CD14-positive monocyte (primary cell): ENCODE results near the gene NDUFS4. TPM values are rescaled to one million over a fixed set of nuclear protein-coding genes. Genes with fewer than 3 reads are reported as not detected.

Source experiments
- DNase-seq, 3 donors: peaks; one replicate each; pipeline ENCODE4 v3.0.0-alpha.2; 2011 to 2022
- H2AFZ ChIP-seq: 2 replicates; pipeline ENCODE4 v1.6.0; 2012; ENCODE audit warnings: mild to moderate bottlenecking, low read depth, low read length, inconsistent platforms; ENCODE audit not compliant: insufficient read depth, poor library complexity, severe bottlenecking
- H3K27ac ChIP-seq, 2 donors: 1 replicate in 1 of 2; 2 replicates in 1 of 2; pipeline ENCODE4 v1.5.1; 2012 to 2013; ENCODE audit warnings: low read length in 2 of 2, control low read depth in 1 of 2, inconsistent platforms in 1 of 2, low read depth in 1 of 2, mild to moderate bottlenecking in 1 of 2
- H3K27me3 ChIP-seq, 2 donors: one replicate each; pipeline versions ENCODE4 v1.6.0 to v1.6.1; 2011 to 2013; ENCODE audit warnings: low read length in 2 of 2; ENCODE audit not compliant: control insufficient read depth in 2 of 2, insufficient read depth in 2 of 2
- H3K36me3 ChIP-seq, 2 donors: replicated peaks in 1 of 2; 1 replicate in 1 of 2; 2 replicates in 1 of 2; pipeline versions ENCODE4 v1.5.1 to v1.6.1; 2012 to 2013; ENCODE audit warnings: low read length in 2 of 2, control low read depth in 1 of 2, inconsistent platforms in 1 of 2, mild to moderate bottlenecking in 1 of 2; ENCODE audit not compliant: insufficient read depth in 2 of 2, control insufficient read depth in 1 of 2
- H3K4me1 ChIP-seq, 2 donors: 1 replicate in 1 of 2; 2 replicates in 1 of 2; pipeline versions ENCODE4 v1.5.1 to v1.6.1; 2012 to 2013; ENCODE audit warnings: low read length in 2 of 2, control low read depth in 1 of 2, inconsistent platforms in 1 of 2, mild to moderate bottlenecking in 1 of 2, moderate library complexity in 1 of 2; ENCODE audit not compliant: insufficient read depth in 2 of 2, control insufficient read depth in 1 of 2
- H3K4me2 ChIP-seq: replicated peaks from 2 replicates; pipeline ENCODE3; 2012; ENCODE audit warnings: low read length, moderate library complexity, mild to moderate bottlenecking; ENCODE audit not compliant: poor library complexity, severe bottlenecking; ENCODE audit errors: extremely low read depth
- H3K4me3 ChIP-seq, 3 experiments: fragments of 200-600 bp in 1 of 3; sonication (generic) in 1 of 3; replicated peaks in 1 of 3; 1 replicate in 2 of 3; 2 replicates in 1 of 3; pipeline ENCODE4 v1.5.1; 2011 to 2013; ENCODE audit warnings: low read length in 3 of 3, mild to moderate bottlenecking in 3 of 3, control low read depth in 2 of 3, low read depth in 2 of 3, inconsistent platforms in 1 of 3, moderate library complexity in 1 of 3
- H3K79me2 ChIP-seq: 2 replicates; pipeline ENCODE4 v1.6.0; 2012; ENCODE audit warnings: mild to moderate bottlenecking, control low read depth, inconsistent platforms, low read length, moderate library complexity; ENCODE audit not compliant: insufficient read depth
- H3K9ac ChIP-seq: 2 replicates; pipeline ENCODE4 v1.6.0; 2017; ENCODE audit warnings: low read length, mild to moderate bottlenecking; ENCODE audit not compliant: insufficient read depth, poor library complexity, severe bottlenecking
- H3K9me3 ChIP-seq, 2 donors: replicated peaks in 1 of 2; 1 replicate in 1 of 2; 2 replicates in 1 of 2; pipeline versions ENCODE4 v1.5.1 to v1.6.1; 2012 to 2013; ENCODE audit warnings: low read length in 2 of 2, control low read depth in 1 of 2; ENCODE audit not compliant: control insufficient read depth in 1 of 2, insufficient read depth in 1 of 2
- H4K20me1 ChIP-seq: 2 replicates; pipeline ENCODE4 v1.6.0; 2012; ENCODE audit warnings: mild to moderate bottlenecking, low read length, control low read depth, moderate library complexity; ENCODE audit not compliant: insufficient read depth
- H3K27ac Mint-ChIP-seq, 7 donors: one replicate each; pipeline ENCODE4 v1.8.0; 2020; ENCODE audit warnings: mild to moderate bottlenecking in 7 of 7, mixed read lengths in 7 of 7, moderate library complexity in 6 of 7, inconsistent platforms in 2 of 7
- H3K27me3 Mint-ChIP-seq, 3 donors: one replicate each; pipeline ENCODE4 v1.8.0; 2021 to 2022; ENCODE audit warnings: low read depth in 3 of 3, mild to moderate bottlenecking in 3 of 3, mixed read lengths in 3 of 3, moderate library complexity in 3 of 3, inconsistent platforms in 1 of 3
- H3K36me3 Mint-ChIP-seq, 2 donors: one replicate each; pipeline ENCODE4 v1.8.0; 2020; ENCODE audit warnings: mixed read lengths in 2 of 2, inconsistent platforms in 1 of 2, mild to moderate bottlenecking in 1 of 2
- H3K4me1 Mint-ChIP-seq: one replicate; pipeline ENCODE4 v1.8.0; 2020; ENCODE audit warnings: mild to moderate bottlenecking, mixed read lengths
- H3K4me3 Mint-ChIP-seq, 2 donors: one replicate each; pipeline ENCODE4 v1.8.0; 2020; ENCODE audit warnings: mild to moderate bottlenecking in 2 of 2, mixed read lengths in 2 of 2, moderate library complexity in 1 of 2
- H3K9me3 Mint-ChIP-seq, 7 donors: one replicate each; pipeline ENCODE4 v1.8.0; 2020 to 2022; ENCODE audit warnings: mixed read lengths in 7 of 7, mild to moderate bottlenecking in 6 of 7, moderate library complexity in 6 of 7, inconsistent platforms in 2 of 7
- CTCF ChIP-seq: fragments of 200-600 bp; IDR thresholded peaks from one replicate; pipeline ENCODE4 v1.8.0; 2022; ENCODE audit warnings: antibody characterized with exemption, mild to moderate bottlenecking
- WGBS: methylation state at CpG from one replicate; pipeline ENCODE4 v1.1.5; 2013; ENCODE audit warnings: missing lambda C conversion rate; ENCODE audit not compliant: insufficient coverage; 5-methylcytosine and 5-hydroxymethylcytosine counted together
- intact Hi-C, 2 donors: fragments of 100-400 bp; cut with micrococcal nuclease; formaldehyde crosslinking; loops; one replicate each; pipeline versions ENCODE4 v1.15.0 to v1.15.1; 2023
- polyA plus RNA-seq, 3 donors: library from polyadenylated mRNA; depleted of rRNA in 1 of 3; unstranded in 2 of 3; stranded (reverse) in 1 of 3; fragments of 300-500 nt in 2 of 3; fragments of >200 nt in 1 of 3; fragmentation: Illumina TruSeq in 2 of 3; gene quantifications; 1 replicate in 2 of 3; 2 replicates in 1 of 3; pipeline ENCODE4 v1.2.3, GENCODE V29; 2012 to 2021

The NDUFS4 gene
- polyA plus RNA-seq, 3 donors, result 42.5 to 118 (median 111) TPM

GRCh38 chr5:53674121-53674520 is 113.7 kb downstream of the NDUFS4 start:
- H3K4me2 ChIP-seq, result no peak overlapping the region
- WGBS, result no CpG with 5 or more reads among the region's 1 CpG

DNA sequence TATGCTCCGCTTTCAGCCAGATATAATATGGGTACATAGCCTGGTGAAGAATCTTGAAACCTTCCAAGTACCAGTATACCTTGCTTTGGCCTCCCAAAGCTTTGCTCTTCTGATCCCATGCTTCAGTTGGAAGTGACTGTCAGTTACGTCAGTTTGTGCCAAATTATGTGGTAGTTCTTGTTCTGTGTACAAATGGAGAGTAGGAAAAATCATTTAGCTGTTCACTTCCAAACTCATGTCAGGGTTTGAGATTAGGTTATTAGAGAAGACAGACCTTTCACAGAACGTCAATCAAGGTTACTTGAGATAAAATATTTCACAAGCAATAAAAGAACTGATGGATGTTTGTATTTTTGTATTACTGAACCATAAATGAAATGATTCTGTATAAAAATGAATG is 117.2 kb downstream of the NDUFS4 start:
- Histone ChIP-seq H3K27ac (no peak overlapping the region), H3K9ac (no peak overlapping the region), H3K36me3 (peaks cover 2 to 18% of the 10 kb centered on the region in 2 donors), H3K9me3 (no peaks in the 10 kb centered on the region), H2AFZ (no peak overlapping the region), H3K4me1 (peaks cover 0 to 2% of the 10 kb centered on the region in 2 donors), H3K4me3 (no peak overlapping the region), H3K4me2 (no peak overlapping the region), H4K20me1 (no peaks in the 10 kb centered on the region), H3K27me3 (no peaks in the 10 kb centered on the region), H3K79me2 (no peaks in the 10 kb centered on the region)
- no peak overlapping the region for H3K4me3 Mint-ChIP-seq
- DNase-seq, result no peak
- peaks cover 10% of the 10 kb centered on the region for H3K4me1 Mint-ChIP-seq
- peaks cover 18 to 20% of the 10 kb centered on the region in 2 donors for H3K36me3 Mint-ChIP-seq
- intact Hi-C loops, result no loop called here
- H3K27ac Mint-ChIP-seq, result no peak overlapping the region
- H3K27me3 Mint-ChIP-seq, result no peaks in the 10 kb centered on the region
- no CpG with 5 or more reads among the region's 3 CpGs for WGBS
- no peak for TF ChIP-seq CTCF
- peaks cover 0 to 1% (median 0%) of the 10 kb centered on the region in 7 donors for H3K9me3 Mint-ChIP-seq

More at GRCh38 chr5:53674121-53674520, 113.7 kb downstream of the NDUFS4 start:
- Mint-ChIP-seq H3K36me3 (peaks cover 21 to 27% of the 10 kb centered on the region in 2 donors), H3K4me3 (no peak overlapping the region), H3K9me3 (no peaks in the 10 kb centered on the region), H3K27ac (peak overlapping the region in 1 of 7 donors; percentile 40), H3K27me3 (no peaks in the 10 kb centered on the region), H3K4me1 (peaks cover 8% of the 10 kb centered on the region)
- H3K9me3 ChIP-seq, result no peaks in the 10 kb centered on the region
- peaks cover 0 to 2% of the 10 kb centered on the region in 2 donors for H3K4me1 ChIP-seq
- H3K36me3 ChIP-seq, result peaks cover 2 to 23% of the 10 kb centered on the region in 2 donors
- H3K27ac ChIP-seq, result no peak overlapping the region
- no peak overlapping the region for H3K9ac ChIP-seq
- intact Hi-C loops, result no loop called here
- no peaks in the 10 kb centered on the region for H3K27me3 ChIP-seq
- DNase-seq, result no peak
- H2AFZ ChIP-seq, result no peak overlapping the region
- no peaks in the 10 kb centered on the region for H3K79me2 ChIP-seq
- H3K4me3 ChIP-seq, result no peak overlapping the region
- no peaks in the 10 kb centered on the region for H4K20me1 ChIP-seq
- TF ChIP-seq CTCF, result no peak
